Common myeloid progenitor, CD34-positive (primary cell): ENCODE results near the gene AKAP6.

Experiments used
- CTCF ChIA-PET: fragments of 350-600 bp; sonication (Branson Sonifier 250); formaldehyde crosslinking; loops from one replicate; lab custom pipeline; 2021; ENCODE audit warnings: antibody characterized with exemption; lab: Charles Lee
- POLR2A ChIA-PET: fragments of 350-600 bp; sonication (Branson Sonifier 250); formaldehyde crosslinking; loops from one replicate; lab custom pipeline; 2021; ENCODE audit warnings: antibody characterized with exemption; lab: Charles Lee
- DNase-seq, 3 donors: peaks; one replicate each; pipeline versions ENCODE4 v3.0.0 to v3.0.0-alpha.2; 2013
- H3K27ac ChIP-seq, 2 experiments: 1 replicate in 1 of 2; 2 replicates in 1 of 2; pipeline ENCODE4 v1.7.0; 2013; ENCODE audit warnings: inconsistent platforms in 2 of 2, low read length in 2 of 2, mild to moderate bottlenecking in 2 of 2, low read depth in 1 of 2, moderate library complexity in 1 of 2; ENCODE audit not compliant: severe bottlenecking in 2 of 2, insufficient read depth in 1 of 2, poor library complexity in 1 of 2
- H3K27me3 ChIP-seq, 5 experiments: replicated peaks in 2 of 5; 1 replicate in 3 of 5; 2 replicates in 2 of 5; pipeline versions ENCODE4 v1.6.1 to v1.7.0; 2013; ENCODE audit warnings: low read length in 4 of 5, mild to moderate bottlenecking in 2 of 5, moderate library complexity in 2 of 5, inconsistent platforms in 1 of 5; ENCODE audit not compliant: insufficient read depth in 5 of 5, control insufficient read depth in 4 of 5
- H3K36me3 ChIP-seq, 4 experiments: 1 replicate in 2 of 4; 2 replicates in 2 of 4; pipeline versions ENCODE4 v1.6.1 to v1.7.0; 2013; ENCODE audit warnings: low read length in 3 of 4, control low read depth in 1 of 4, mild to moderate bottlenecking in 1 of 4; ENCODE audit not compliant: control insufficient read depth in 4 of 4, insufficient read depth in 4 of 4
- H3K4me1 ChIP-seq, 4 experiments: 1 replicate in 3 of 4; 2 replicates in 1 of 4; pipeline versions ENCODE4 v1.6.1 to v1.7.1; 2013; ENCODE audit warnings: low read length in 3 of 4, mild to moderate bottlenecking in 3 of 4, control low read depth in 1 of 4, inconsistent platforms in 1 of 4, moderate library complexity in 1 of 4; ENCODE audit not compliant: control insufficient read depth in 4 of 4, insufficient read depth in 4 of 4; ENCODE audit errors: control extremely low read depth in 1 of 4
- H3K4me3 ChIP-seq, 7 experiments: 1 replicate in 4 of 7; 2 replicates in 3 of 7; pipeline versions ENCODE4 v1.5.1 to v1.7.0; 2013; ENCODE audit warnings: mild to moderate bottlenecking in 7 of 7, low read length in 6 of 7, moderate library complexity in 6 of 7, inconsistent platforms in 2 of 7, low read depth in 2 of 7, control low read depth in 1 of 7; ENCODE audit not compliant: insufficient read depth in 4 of 7, control insufficient read depth in 1 of 7; ENCODE audit errors: extremely low read depth in 1 of 7
- H3K9me3 ChIP-seq, 5 experiments: 1 replicate in 4 of 5; 2 replicates in 1 of 5; pipeline versions ENCODE4 v1.6.1 to v1.7.1; 2013; ENCODE audit warnings: low read length in 4 of 5, mild to moderate bottlenecking in 2 of 5, inconsistent platforms in 1 of 5, low read depth in 1 of 5, moderate library complexity in 1 of 5; ENCODE audit not compliant: control insufficient read depth in 4 of 5, insufficient read depth in 2 of 5; ENCODE audit errors: control extremely low read depth in 1 of 5
- WGBS: methylation state at CpG from one replicate; pipeline ENCODE4 v1.1.5; 2013; ENCODE audit not compliant: insufficient coverage; 5-methylcytosine and 5-hydroxymethylcytosine counted together

The AKAP6 gene

GRCh38 chr14:32682214-32682613 lies 353.1 kb downstream of the AKAP6 start:
- DNase-seq, result no peak
- no peak overlapping the region for H3K4me3 ChIP-seq
- H3K9me3 ChIP-seq, result no peaks in the 10 kb centered on the region
- no peaks in the 10 kb centered on the region for H3K4me1 ChIP-seq
- ChIA-PET POLR2A (no interaction called here), CTCF (no interaction called here)
- no peaks in the 10 kb centered on the region for H3K36me3 ChIP-seq
- WGBS, result 17% methylated on average over 1 of the region's 3 CpGs
- H3K27me3 ChIP-seq, result no peaks in the 10 kb centered on the region
- no peak overlapping the region for H3K27ac ChIP-seq

GRCh38 chr14:32683679-32684078 lies 354.6 kb downstream of the AKAP6 start:
- ChIA-PET POLR2A (no interaction called here), CTCF (no interaction called here)
- WGBS, result 91% methylated on average over 1 of the region's 1 CpG
- H3K27ac ChIP-seq, result no peak overlapping the region
- H3K4me3 ChIP-seq, result no peak overlapping the region
- no peak for DNase-seq
- H3K4me1 ChIP-seq, result no peaks in the 10 kb centered on the region
- no peaks in the 10 kb centered on the region for H3K36me3 ChIP-seq
- H3K9me3 ChIP-seq, result no peaks in the 10 kb centered on the region
- no peaks in the 10 kb centered on the region for H3K27me3 ChIP-seq

GRCh38 chr14:32688941-32689340 lies 359.8 kb downstream of the AKAP6 start:
- Histone ChIP-seq H3K36me3 (no peaks in the 10 kb centered on the region), H3K9me3 (no peaks in the 10 kb centered on the region), H3K27me3 (no peaks in the 10 kb centered on the region), H3K4me3 (no peak overlapping the region), H3K27ac (no peak overlapping the region), H3K4me1 (no peaks in the 10 kb centered on the region)
- ChIA-PET POLR2A (no interaction called here), CTCF (no interaction called here)
- WGBS, result no CpG with 5 or more reads among the region's 2 CpGs
- DNase-seq, result no peak

GRCh38 chr14:32692441-32692840 lies 363.3 kb downstream of the AKAP6 start:
- no CpG with 5 or more reads among the region's 2 CpGs for WGBS
- no peaks in the 10 kb centered on the region for H3K27me3 ChIP-seq
- ChIA-PET CTCF (no interaction called here), POLR2A (no interaction called here)
- H3K4me3 ChIP-seq, result no peak overlapping the region
- no peak for DNase-seq
- no peaks in the 10 kb centered on the region for H3K9me3 ChIP-seq
- H3K4me1 ChIP-seq, result no peaks in the 10 kb centered on the region
- H3K36me3 ChIP-seq, result no peaks in the 10 kb centered on the region
- H3K27ac ChIP-seq, result no peak overlapping the region

GRCh38 chr14:32693114-32693513 lies 364.0 kb downstream of the AKAP6 start:
- Histone ChIP-seq H3K4me3 (no peak overlapping the region), H3K27ac (no peak overlapping the region), H3K36me3 (no peaks in the 10 kb centered on the region), H3K27me3 (no peaks in the 10 kb centered on the region), H3K9me3 (no peaks in the 10 kb centered on the region), H3K4me1 (no peaks in the 10 kb centered on the region)
- 62% methylated on average over 2 of the region's 3 CpGs for WGBS
- ChIA-PET POLR2A (interaction anchor here (0.7 kb wide), 1 partner anchor 188 kb away, joined by 3 read pairs; no protein-coding TSS in a partner anchor), CTCF (no interaction called here)
- no peak for DNase-seq

- Histone ChIP-seq H3K9me3 (no peaks in the 10 kb centered on the region), H3K27me3 (no peaks in the 10 kb centered on the region), H3K27ac (no peak overlapping the region), H3K4me1 (no peaks in the 10 kb centered on the region), H3K4me3 (no peak overlapping the region), H3K36me3 (no peaks in the 10 kb centered on the region)
- POLR2A ChIA-PET, result no interaction called here
- no CpG with 5 or more reads among the region's 3 CpGs for WGBS
- no peak for DNase-seq
- CTCF ChIA-PET, result no interaction called here
Measured at GRCh38 chr14:32694795-32695449, 365.8 kb downstream of the AKAP6 start.

GRCh38 chr14:32696325-32697091 lies 367.4 kb downstream of the AKAP6 start:
- DNase-seq, result no peak
- POLR2A ChIA-PET, result no interaction called here

More at GRCh38 chr14:32696325-32697091, 367.4 kb downstream of the AKAP6 start:
- no peaks in the 10 kb centered on the region for H3K9me3 ChIP-seq
- no peak overlapping the region for H3K4me3 ChIP-seq
- no peaks in the 10 kb centered on the region for H3K36me3 ChIP-seq
- H3K4me1 ChIP-seq, result no peaks in the 10 kb centered on the region
- H3K27me3 ChIP-seq, result no peaks in the 10 kb centered on the region
- WGBS, result 100% methylated on average over 2 of the region's 3 CpGs
- CTCF ChIA-PET, result interaction anchor here (1.0 kb wide), 1 partner anchor 12 kb away, joined by 4 read pairs; no protein-coding TSS in a partner anchor
- no peak overlapping the region for H3K27ac ChIP-seq
